Stimulated activated CD4-positive, alpha-beta T cell treated with anti-CD3 and anti-CD28 coated beads, Interleukin-15, amount 100 ng/mL, for 48 hours (primary cell): ENCODE data around the gene SCAMP5.

Experiments used
- DNase-seq, 2 donors: peaks; one replicate each; pipeline ENCODE4 v3.0.0-alpha.2; 2020; ENCODE audit warnings: low read depth in 2 of 2

Gene SCAMP5

GRCh38 chr15:75048394-75048793, 53.0 kb downstream of the SCAMP5 start:
- DNase-seq, result no peak

- no peak for DNase-seq
Observed at GRCh38 chr15:75049392-75049791, 54.0 kb downstream of the SCAMP5 start.

GRCh38 chr15:75050283-75050682, 54.9 kb downstream of the SCAMP5 start:
- no peak for DNase-seq

- no peak for DNase-seq
Observed at GRCh38 chr15:75051191-75051608, 55.8 kb downstream of the SCAMP5 start.

GRCh38 chr15:75051711-75052110, 56.3 kb downstream of the SCAMP5 start:
- DNase-seq, result no peak

GRCh38 chr15:75052972-75053747, 57.8 kb downstream of the SCAMP5 start:
- no peak for DNase-seq

- no peak for DNase-seq
Observed at GRCh38 chr15:75053748-75054125, 58.4 kb downstream of the SCAMP5 start.

GRCh38 chr15:75054172-75054897, 59.0 kb downstream of the SCAMP5 start:
- DNase-seq, result no peak

GRCh38 chr15:75056036-75056435, 60.7 kb downstream of the SCAMP5 start:
- no peak for DNase-seq

GRCh38 chr15:75058127-75058905, 63.0 kb downstream of the SCAMP5 start:
- DNase-seq, result no peak

- no peak for DNase-seq
Observed at GRCh38 chr15:75059607-75060006, 64.2 kb downstream of the SCAMP5 start.

GRCh38 chr15:75061272-75061671, 65.9 kb downstream of the SCAMP5 start:
- DNase-seq, result no peak

- DNase-seq, result no peak
Observed at GRCh38 chr15:75062706-75063105, 67.3 kb downstream of the SCAMP5 start.

- no peak for DNase-seq
Observed at GRCh38 chr15:75063338-75063737, 68.0 kb downstream of the SCAMP5 start.

GRCh38 chr15:75063889-75064288, 68.5 kb downstream of the SCAMP5 start:
- DNase-seq, result no peak

GRCh38 chr15:75064846-75065245, 69.5 kb downstream of the SCAMP5 start:
- no peak for DNase-seq

GRCh38 chr15:75065467-75065850, 70.1 kb downstream of the SCAMP5 start:
- DNase-seq, result no peak

- DNase-seq, result no peak
Observed at GRCh38 chr15:75065851-75066509, 70.6 kb downstream of the SCAMP5 start.

GRCh38 chr15:75067123-75067830, 71.9 kb downstream of the SCAMP5 start:
- peak in 1 of 2 donors; percentile 25 for DNase-seq

GRCh38 chr15:75068748-75069147, 73.4 kb downstream of the SCAMP5 start:
- no peak for DNase-seq

- no peak for DNase-seq
Observed at GRCh38 chr15:75069301-75069925, 74.0 kb downstream of the SCAMP5 start.
